GM21723 (cell line): Measurements from ENCODE around the gene PTPRZ1.

Experiments used
- ATAC-seq: cut with Tn5 transposase; IDR thresholded peaks from one replicate; pipeline ENCODE4 v1.9.1; 2021; ENCODE audit warnings: mild to moderate bottlenecking, moderate library complexity; ENCODE audit not compliant: unreplicated experiment

Gene PTPRZ1

GRCh38 chr7:122038904-122039303 lies 165.9 kb downstream of the PTPRZ1 start:
- no peak for ATAC-seq

GRCh38 chr7:122040147-122040546 lies 167.2 kb downstream of the PTPRZ1 start:
- ATAC-seq, result no peak

GRCh38 chr7:122046402-122046801 lies 173.4 kb downstream of the PTPRZ1 start:
- no peak for ATAC-seq

GRCh38 chr7:122054393-122054792 lies 181.4 kb downstream of the PTPRZ1 start:
- no peak for ATAC-seq

GRCh38 chr7:122055073-122055472 lies 182.1 kb downstream of the PTPRZ1 start:
- ATAC-seq, result no peak

GRCh38 chr7:122056977-122057376 lies 184.0 kb downstream of the PTPRZ1 start:
- ATAC-seq, result no peak

GRCh38 chr7:122059542-122059941 lies 186.6 kb downstream of the PTPRZ1 start:
- ATAC-seq, result no peak

GRCh38 chr7:122063146-122063545 lies 190.2 kb downstream of the PTPRZ1 start:
- no peak for ATAC-seq

- ATAC-seq, result no peak
Observed at GRCh38 chr7:122064971-122065370, 192.0 kb downstream of the PTPRZ1 start.

GRCh38 chr7:122067077-122067476 lies 194.1 kb downstream of the PTPRZ1 start:
- no peak for ATAC-seq

- ATAC-seq, result no peak
Observed at GRCh38 chr7:122068046-122068445, 195.1 kb downstream of the PTPRZ1 start.

GRCh38 chr7:122068999-122069398 lies 196.0 kb downstream of the PTPRZ1 start:
- ATAC-seq, result no peak

GRCh38 chr7:122070062-122070461 lies 197.1 kb downstream of the PTPRZ1 start:
- no peak for ATAC-seq

- ATAC-seq, result no peak
Observed at GRCh38 chr7:122070834-122071233, 197.9 kb downstream of the PTPRZ1 start.

GRCh38 chr7:122072272-122072671 lies 199.3 kb downstream of the PTPRZ1 start:
- no peak for ATAC-seq

- ATAC-seq, result no peak
Observed at GRCh38 chr7:122072924-122073599, 200.1 kb downstream of the PTPRZ1 start.

GRCh38 chr7:122073635-122074034 lies 200.7 kb downstream of the PTPRZ1 start:
- no peak for ATAC-seq

- no peak for ATAC-seq
Observed at GRCh38 chr7:122082160-122082559, 209.2 kb downstream of the PTPRZ1 start.

GRCh38 chr7:122082670-122083069 lies 209.7 kb downstream of the PTPRZ1 start:
- ATAC-seq, result no peak

GRCh38 chr7:122092964-122093797 lies 220.2 kb downstream of the PTPRZ1 start:
- peak; percentile 99 for ATAC-seq

- no peak for ATAC-seq
Observed at GRCh38 chr7:122094549-122094948, 221.6 kb downstream of the PTPRZ1 start.

GRCh38 chr7:122095642-122096041 lies 222.7 kb downstream of the PTPRZ1 start:
- ATAC-seq, result no peak
